Large intestine (tissue), 3 donors: ENCODE data around the gene CDC42EP4. TPM values are rescaled to one million over a fixed set of nuclear protein-coding genes. Genes with fewer than 3 reads are reported as not detected.

Experiments
- DNase-seq, 2 donors: peaks; one replicate each; pipeline versions ENCODE4 v3.0.0 to v3.0.0-alpha.2; 2013
- H3K27ac ChIP-seq: one replicate; pipeline ENCODE4 v1.5.1; 2013; ENCODE audit warnings: low read length
- H3K27me3 ChIP-seq: 2 replicates; pipeline ENCODE4 v1.6.1; 2013; ENCODE audit warnings: low read length; ENCODE audit not compliant: control insufficient read depth, insufficient read depth
- H3K36me3 ChIP-seq: 2 replicates; pipeline ENCODE4 v1.6.1; 2013; ENCODE audit warnings: low read length; ENCODE audit not compliant: control insufficient read depth, insufficient read depth
- H3K4me1 ChIP-seq: one replicate; pipeline ENCODE4 v1.6.1; 2013; ENCODE audit warnings: low read length; ENCODE audit not compliant: control insufficient read depth, insufficient read depth
- H3K4me3 ChIP-seq: one replicate; pipeline ENCODE4 v1.5.1; 2013; ENCODE audit warnings: low read length
- H3K9me3 ChIP-seq: one replicate; pipeline ENCODE4 v1.6.1; 2013; ENCODE audit warnings: mild to moderate bottlenecking, low read depth, low read length, moderate library complexity; ENCODE audit not compliant: control insufficient read depth
- WGBS: methylation state at CpG from one replicate; pipeline ENCODE4 v1.1.5; 2013; ENCODE audit warnings: low lambda C conversion rate; ENCODE audit not compliant: insufficient coverage; 5-methylcytosine and 5-hydroxymethylcytosine counted together
- polyA plus RNA-seq: library from polyadenylated mRNA; unstranded; fragments of 120-200 nt; gene quantifications from one replicate; pipeline ENCODE4 v1.2.1, GENCODE V29; 2013

The CDC42EP4 gene
- polyA plus RNA-seq, 1 donor: 57.5 TPM

- Histone ChIP-seq H3K4me3 (no peak overlapping the region), H3K27me3 (no peaks in the 10 kb centered on the region), H3K36me3 (peaks cover 38% of the 10 kb centered on the region), H3K9me3 (no peaks in the 10 kb centered on the region), H3K27ac (no peak overlapping the region), H3K4me1 (peaks cover 19% of the 10 kb centered on the region)
- no CpG with 5 or more reads among the region's 12 CpGs for WGBS
- no peak for DNase-seq
Observed at GRCh38 chr17:73280191-73280590, 31.6 kb downstream of the CDC42EP4 start.

- H3K9me3 ChIP-seq: no peaks in the 10 kb centered on the region
- peaks cover 33% of the 10 kb centered on the region for H3K36me3 ChIP-seq
- peaks cover 17% of the 10 kb centered on the region for H3K4me1 ChIP-seq
- no peak overlapping the region for H3K27ac ChIP-seq
- H3K4me3 ChIP-seq: no peak overlapping the region
- DNase-seq: no peak
- no CpG with 5 or more reads among the region's 7 CpGs for WGBS
- no peaks in the 10 kb centered on the region for H3K27me3 ChIP-seq
Observed at GRCh38 chr17:73279704-73280103, 32.1 kb downstream of the CDC42EP4 start.

- H3K27ac ChIP-seq: peak overlapping the region; percentile 33
- peaks cover 15% of the 10 kb centered on the region for H3K4me1 ChIP-seq
- DNase-seq: peak in 1 of 2 donors; percentile 61
- H3K4me3 ChIP-seq: no peak overlapping the region
- H3K9me3 ChIP-seq: no peaks in the 10 kb centered on the region
- no peaks in the 10 kb centered on the region for H3K27me3 ChIP-seq
- peaks cover 24% of the 10 kb centered on the region for H3K36me3 ChIP-seq
- WGBS: 39% methylated on average over 3 of the region's 14 CpGs
Observed at GRCh38 chr17:73278465-73279453, 33.0 kb downstream of the CDC42EP4 start.

GRCh38 chr17:73278049-73278464 lies 33.7 kb downstream of the CDC42EP4 start:
- peak in 1 of 2 donors; percentile 52 for DNase-seq
- Histone ChIP-seq H3K4me1 (peaks cover 11% of the 10 kb centered on the region), H3K36me3 (peaks cover 18% of the 10 kb centered on the region), H3K4me3 (no peak overlapping the region), H3K27me3 (no peaks in the 10 kb centered on the region), H3K27ac (peak overlapping the region; percentile 33), H3K9me3 (no peaks in the 10 kb centered on the region)
- WGBS: no CpG with 5 or more reads among the region's 7 CpGs

- Histone ChIP-seq H3K36me3 (no peaks in the 10 kb centered on the region), H3K4me3 (no peak overlapping the region), H3K27ac (no peak overlapping the region), H3K27me3 (no peaks in the 10 kb centered on the region), H3K9me3 (no peaks in the 10 kb centered on the region), H3K4me1 (peaks cover 11% of the 10 kb centered on the region)
- WGBS: no CpG with 5 or more reads among the region's 4 CpGs
- no peak for DNase-seq
Observed at GRCh38 chr17:73274490-73274889, 37.3 kb downstream of the CDC42EP4 start.

GRCh38 chr17:73272906-73273218 lies 38.9 kb downstream of the CDC42EP4 start:
- DNase-seq: no peak
- Histone ChIP-seq H3K36me3 (no peaks in the 10 kb centered on the region), H3K4me1 (no peaks in the 10 kb centered on the region), H3K9me3 (no peaks in the 10 kb centered on the region), H3K27me3 (no peaks in the 10 kb centered on the region), H3K4me3 (no peak overlapping the region), H3K27ac (no peak overlapping the region)
- WGBS: no CpG with 5 or more reads among the region's 8 CpGs

GRCh38 chr17:73271072-73271471 lies 40.7 kb downstream of the CDC42EP4 start:
- 80% methylated on average over 1 of the region's 9 CpGs for WGBS
- no peaks in the 10 kb centered on the region for H3K36me3 ChIP-seq
- DNase-seq: no peak
- H3K27me3 ChIP-seq: no peaks in the 10 kb centered on the region
- no peaks in the 10 kb centered on the region for H3K9me3 ChIP-seq
- no peak overlapping the region for H3K4me3 ChIP-seq
- no peak overlapping the region for H3K27ac ChIP-seq
- H3K4me1 ChIP-seq: peaks cover 3% of the 10 kb centered on the region

- no peak for DNase-seq
- H3K9me3 ChIP-seq: no peaks in the 10 kb centered on the region
Observed at GRCh38 chr17:73269791-73270190, 42.0 kb downstream of the CDC42EP4 start.

GRCh38 chr17:73269329-73269615 lies 42.5 kb downstream of the CDC42EP4 start:
- H3K36me3 ChIP-seq: no peaks in the 10 kb centered on the region
- peaks cover 3% of the 10 kb centered on the region for H3K4me1 ChIP-seq
- no peak overlapping the region for H3K27ac ChIP-seq
- H3K27me3 ChIP-seq: no peaks in the 10 kb centered on the region
- H3K4me3 ChIP-seq: no peak overlapping the region
- H3K9me3 ChIP-seq: no peaks in the 10 kb centered on the region
- DNase-seq: no peak

More at GRCh38 chr17:73269791-73270190, 42.0 kb downstream of the CDC42EP4 start:
- no peak overlapping the region for H3K27ac ChIP-seq
- H3K4me3 ChIP-seq: no peak overlapping the region
- H3K36me3 ChIP-seq: no peaks in the 10 kb centered on the region
- H3K27me3 ChIP-seq: no peaks in the 10 kb centered on the region
- H3K4me1 ChIP-seq: peaks cover 3% of the 10 kb centered on the region
- no CpG with 5 or more reads among the region's 1 CpG for WGBS

GRCh38 chr17:73268582-73269328 lies 43.0 kb downstream of the CDC42EP4 start:
- H3K4me1 ChIP-seq: peaks cover 3% of the 10 kb centered on the region
- H3K9me3 ChIP-seq: no peaks in the 10 kb centered on the region
- H3K27me3 ChIP-seq: no peaks in the 10 kb centered on the region
- H3K4me3 ChIP-seq: no peak overlapping the region
- no peak overlapping the region for H3K27ac ChIP-seq
- WGBS: 83% methylated on average over 1 of the region's 9 CpGs
- no peaks in the 10 kb centered on the region for H3K36me3 ChIP-seq
- no peak for DNase-seq
